Stimulated activated CD4-positive, alpha-beta T cell treated with anti-CD3 and anti-CD28 coated beads, Interleukin-2, amount 100 ng/mL, for 24 hours (primary cell): ENCODE measurements around the gene RASGRP4.
"Not testable (repeated sequence)": the region's sequence is repeated elsewhere in the genome, so short reads cannot be mapped to it uniquely, and the experiment has no call there.

Source experiments
- DNase-seq, 2 donors: peaks; one replicate each; pipeline ENCODE4 v3.0.0-alpha.2; 2020

The RASGRP4 gene

GRCh38 chr19:38425810-38426466 is at the start of gene RASGRP4:
Gene RASGRP4, minus strand, starts transcription at chr19:38426219. Its CDS starts 128 bp downstream, at chr19:38426091.
- DNase-seq = peak; percentile 62 to 65

DNA sequence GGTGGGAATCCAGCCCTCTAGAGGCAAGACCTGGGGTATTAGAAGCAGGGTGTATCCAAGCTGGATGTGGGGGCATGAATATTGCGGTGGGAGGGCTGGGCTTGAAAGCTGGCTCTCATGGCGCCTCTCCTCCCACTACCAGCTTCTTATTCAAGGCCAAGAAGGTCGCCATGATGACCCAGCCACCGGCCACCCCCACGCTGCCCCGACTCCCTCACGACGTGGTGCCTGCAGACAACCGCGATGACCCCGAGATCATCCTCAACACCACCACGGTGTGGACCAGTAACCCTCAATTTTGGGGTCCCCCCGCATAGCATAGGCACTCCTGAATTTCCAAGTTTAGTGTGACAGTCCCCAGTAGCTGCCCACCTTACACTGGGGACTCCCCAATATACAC is 49.2 kb upstream of the RASGRP4 start:
- no peak for DNase-seq

DNA sequence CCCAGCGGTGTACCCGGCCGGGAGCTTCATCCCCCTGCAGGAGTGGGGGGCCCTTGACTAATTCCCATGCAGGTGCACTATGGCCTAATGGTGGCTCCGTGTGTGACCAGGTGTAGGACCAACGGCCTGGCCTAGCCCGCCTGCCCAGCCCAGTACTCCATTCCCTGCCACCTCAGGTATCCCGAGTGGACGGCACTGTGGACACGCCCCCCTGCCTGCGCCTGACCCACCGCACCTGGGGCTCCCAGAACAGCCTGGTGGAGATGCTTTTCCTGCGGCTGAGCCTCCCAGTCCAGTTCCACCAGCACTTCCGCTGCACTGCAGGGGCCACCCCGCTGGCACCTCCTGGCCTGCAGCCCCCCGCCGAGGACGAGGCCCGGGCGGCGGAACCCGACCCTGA is 47.2 kb upstream of the RASGRP4 start:
- DNase-seq = no peak

- not testable (repeated sequence) for DNase-seq
These were observed 46.7 kb upstream of the RASGRP4 start for GRCh38 chr19:38472725-38473124.

GRCh38 chr19:38470788-38471480 is 44.9 kb upstream of the RASGRP4 start:
- no peak for DNase-seq

GRCh38 chr19:38469151-38469550 is 43.1 kb upstream of the RASGRP4 start:
- no peak for DNase-seq

DNA sequence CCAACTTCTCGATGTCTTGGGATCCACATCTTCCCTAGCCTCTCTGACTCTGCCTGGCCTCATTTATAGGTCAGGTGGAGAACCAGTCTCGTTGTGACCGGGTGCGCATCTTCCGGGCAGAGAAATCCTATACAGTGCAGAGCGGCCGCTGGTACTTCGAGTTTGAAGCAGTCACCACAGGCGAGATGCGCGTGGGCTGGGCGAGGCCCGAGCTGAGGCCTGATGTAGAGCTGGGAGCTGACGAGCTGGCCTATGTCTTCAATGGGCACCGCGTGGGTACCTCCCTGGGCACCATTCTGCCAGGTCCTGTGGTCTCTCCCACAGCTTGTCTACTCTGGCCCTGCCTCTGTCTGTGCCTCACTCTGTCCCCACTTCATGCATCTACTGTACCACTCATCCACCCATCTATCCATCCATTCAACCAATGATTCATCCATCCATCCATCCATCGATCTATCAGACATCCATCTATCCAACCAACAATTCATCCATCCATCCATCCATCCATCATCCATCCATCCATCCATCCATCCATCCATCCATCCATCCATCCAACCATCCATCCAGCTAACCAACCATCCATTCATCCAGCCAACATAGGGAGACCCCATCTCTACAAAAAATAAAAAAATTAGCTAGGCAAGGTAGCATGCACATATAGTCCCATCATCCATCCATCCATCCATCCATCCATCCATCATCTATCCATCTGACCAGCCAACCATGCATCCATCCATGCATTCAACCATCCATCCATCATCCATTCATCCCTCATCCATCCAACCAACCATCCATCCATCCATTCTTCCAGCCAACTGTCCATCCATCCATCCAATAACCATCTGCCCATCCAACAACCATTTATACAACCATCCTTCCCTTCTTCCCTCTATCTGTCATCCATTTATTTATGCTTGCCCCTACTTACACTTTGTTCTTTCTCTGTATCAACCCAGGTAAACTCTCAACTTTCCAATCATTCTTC is 41.8 kb upstream of the RASGRP4 start:
- DNase-seq = no peak

DNA sequence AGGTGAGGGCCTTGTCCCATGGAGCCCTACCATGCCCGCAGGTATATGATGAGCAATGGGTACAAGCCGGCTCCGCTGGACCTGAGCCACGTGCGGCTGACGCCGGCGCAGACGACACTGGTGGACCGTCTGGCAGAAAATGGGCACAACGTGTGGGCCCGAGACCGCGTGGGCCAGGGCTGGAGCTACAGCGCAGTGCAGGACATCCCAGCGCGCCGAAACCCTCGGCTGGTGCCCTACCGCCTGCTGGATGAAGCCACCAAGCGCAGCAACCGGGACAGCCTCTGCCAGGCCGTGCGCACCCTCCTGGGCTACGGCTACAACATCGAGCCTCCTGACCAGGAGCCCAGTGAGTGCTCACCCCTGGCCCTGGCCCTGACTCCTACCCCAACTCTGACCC is 40.0 kb upstream of the RASGRP4 start:
- DNase-seq = no peak

- no peak for DNase-seq
These were observed 38.5 kb upstream of the RASGRP4 start for GRCh38 chr19:38464421-38465082.

GRCh38 chr19:38463365-38463764 is 37.3 kb upstream of the RASGRP4 start:
- no peak for DNase-seq

DNA sequence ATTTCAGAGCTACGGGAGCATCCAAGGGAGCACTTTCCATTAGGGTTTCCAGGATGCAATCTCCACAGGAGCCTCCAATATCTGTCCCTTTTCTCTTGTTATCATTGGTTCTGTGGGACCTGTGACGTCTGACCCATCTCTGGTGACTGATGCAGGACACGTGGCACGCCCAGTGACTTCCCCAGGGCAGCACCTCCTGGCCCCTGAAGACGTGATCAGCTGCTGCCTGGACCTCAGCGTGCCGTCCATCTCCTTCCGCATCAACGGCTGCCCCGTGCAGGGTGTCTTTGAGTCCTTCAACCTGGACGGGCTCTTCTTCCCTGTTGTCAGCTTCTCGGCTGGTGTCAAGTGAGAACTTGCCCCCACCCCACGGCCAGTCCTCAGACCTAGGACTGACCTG is 33.0 kb upstream of the RASGRP4 start:
- no peak for DNase-seq

GRCh38 chr19:38457690-38458405 is 31.8 kb upstream of the RASGRP4 start:
- DNase-seq = no peak

GRCh38 chr19:38457202-38457601 is 31.2 kb upstream of the RASGRP4 start:
- DNase-seq = no peak

- DNase-seq = no peak
These were observed 29.0 kb upstream of the RASGRP4 start for GRCh38 chr19:38455031-38455430.

- DNase-seq = no peak
These were observed 27.6 kb upstream of the RASGRP4 start for GRCh38 chr19:38453596-38453995.

GRCh38 chr19:38452430-38453366 is 26.7 kb upstream of the RASGRP4 start:
- DNase-seq = peak in 1 of 2 donors; percentile 47

DNA sequence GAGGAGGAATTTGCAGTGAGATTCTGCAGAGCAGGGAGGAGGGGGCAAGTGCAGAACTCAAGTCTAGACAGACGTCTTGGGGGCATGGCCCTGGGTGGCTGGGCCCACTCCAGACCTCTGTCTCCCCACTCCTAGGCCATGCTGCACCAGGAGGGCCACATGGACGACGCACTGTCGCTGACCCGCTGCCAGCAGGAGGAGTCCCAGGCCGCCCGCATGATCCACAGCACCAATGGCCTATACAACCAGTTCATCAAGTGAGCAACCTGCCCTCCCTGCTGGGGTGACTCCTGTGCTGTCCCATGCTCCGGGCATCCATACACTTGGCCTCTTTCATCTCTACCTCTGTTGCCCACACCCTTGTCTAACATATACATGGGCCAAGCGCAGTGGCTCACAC is 25.6 kb upstream of the RASGRP4 start:
- DNase-seq = no peak

- no peak for DNase-seq
These were observed 25.0 kb upstream of the RASGRP4 start for GRCh38 chr19:38451036-38451435.

DNA sequence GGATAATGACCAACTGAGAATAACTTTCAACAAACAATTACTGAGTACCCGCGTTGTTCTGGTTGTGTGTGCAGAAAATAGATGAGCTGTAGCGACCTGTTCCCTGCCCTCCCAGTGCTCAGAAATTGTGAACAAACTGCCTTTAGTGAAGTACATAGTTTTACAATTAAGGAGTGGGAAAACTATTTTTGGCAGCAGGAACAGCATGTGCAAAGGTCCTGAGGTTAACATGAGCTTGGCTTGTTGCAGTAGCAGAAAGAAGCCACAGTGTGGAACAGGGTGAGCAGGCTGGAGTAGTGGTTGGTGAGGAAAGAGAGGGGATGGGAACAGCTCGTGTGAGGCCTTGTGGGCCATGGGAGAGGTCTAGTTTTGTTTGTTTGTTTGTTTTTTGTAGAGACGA is 23.5 kb upstream of the RASGRP4 start:
- DNase-seq = no peak

DNA sequence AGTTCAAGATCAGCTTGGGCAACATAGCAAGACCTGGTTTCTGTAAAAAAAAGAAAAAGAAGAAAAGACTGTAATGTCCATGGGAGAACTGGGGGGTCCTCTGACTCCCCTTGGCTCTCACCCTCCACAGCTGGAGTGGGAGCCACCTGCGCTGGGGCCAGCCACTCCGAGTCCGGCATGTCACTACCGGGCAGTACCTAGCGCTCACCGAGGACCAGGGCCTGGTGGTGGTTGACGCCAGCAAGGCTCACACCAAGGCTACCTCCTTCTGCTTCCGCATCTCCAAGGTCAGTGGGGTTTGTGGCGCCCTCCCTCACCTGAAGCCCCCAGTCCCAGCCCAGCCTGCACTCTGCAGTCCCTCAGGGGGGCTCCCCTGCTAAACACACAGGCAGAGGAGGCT is 22.2 kb upstream of the RASGRP4 start:
- DNase-seq = no peak

DNA sequence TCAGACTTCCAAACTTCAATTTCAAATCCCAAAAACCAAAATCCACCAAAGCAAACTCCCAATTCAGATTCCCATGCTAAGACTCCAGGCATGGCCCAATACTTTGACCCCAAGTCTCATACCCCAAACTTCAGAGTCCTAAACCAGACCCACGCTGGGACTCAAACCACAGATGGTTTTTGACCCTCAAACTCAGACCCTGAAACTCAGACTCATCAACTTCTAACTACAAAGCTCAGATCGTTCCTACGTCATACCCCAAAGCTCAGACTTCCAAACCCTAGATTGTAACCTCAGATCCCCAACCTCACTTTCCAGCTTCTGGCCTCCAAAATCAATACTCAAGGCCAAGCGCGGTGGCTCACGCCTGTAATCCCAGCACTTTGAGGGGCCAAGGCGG is 19.3 kb upstream of the RASGRP4 start:
- DNase-seq = no peak
